Ovary (tissue), 9 donors: ENCODE data around the gene UQCRH. TPM values are rescaled to one million over a fixed set of nuclear protein-coding genes. Genes with fewer than 3 reads are reported as not detected.
A peak's percentile ranks its signal among the peaks of the same experiment; 100 is the strongest.

Experiments
- DNase-seq, 5 donors: peaks; one replicate each; pipeline ENCODE4 v3.0.0-alpha.2; 2019 to 2020
- H3K27ac ChIP-seq, 2 donors: fragments of 200-600 bp; one replicate each; pipeline versions ENCODE4 v1.5.1 to v1.8.0; 2019 to 2022
- H3K27me3 ChIP-seq: fragments of 200-600 bp; one replicate; pipeline ENCODE4 v1.8.0; 2022
- H3K36me3 ChIP-seq: fragments of 200-600 bp; sonication (generic); one replicate; pipeline ENCODE4 v1.5.1; 2019
- H3K4me1 ChIP-seq: one replicate; pipeline ENCODE4 v1.8.1; 2013; ENCODE audit warnings: mild to moderate bottlenecking, moderate library complexity; ENCODE audit not compliant: insufficient read depth
- H3K4me3 ChIP-seq: fragments of 200-600 bp; sonication (generic); one replicate; pipeline ENCODE4 v1.5.1; 2017
- H3K9me3 ChIP-seq, 2 donors: fragments of 200-600 bp in 1 of 2; sonication (generic) in 1 of 2; one replicate each; pipeline versions ENCODE4 v1.5.1 to v1.8.1; 2013 to 2019; ENCODE audit warnings: mild to moderate bottlenecking in 1 of 2, moderate library complexity in 1 of 2
- EP300 ChIP-seq: sonication (generic); formaldehyde crosslinking; IDR thresholded peaks from one replicate; pipeline ENCODE4 v1.6.1; 2017; ENCODE audit warnings: antibody characterized with exemption
- POLR2A ChIP-seq: fragments of 450-650 bp; IDR thresholded peaks from one replicate; pipeline ENCODE4 v1.6.1; 2017; ENCODE audit warnings: antibody characterized with exemption, mild to moderate bottlenecking, moderate library complexity
- WGBS, 3 donors: extraction: QIAGEN DNeasy Blood & Tissue Kit in 1 of 3; methylation state at CpG; one replicate each; pipeline versions ENCODE4 v1.1.5 to v1.1.7; 2013 to 2017; 5-methylcytosine and 5-hydroxymethylcytosine counted together
- intact Hi-C, 4 donors: fragments of 100-400 bp; cut with DNase I; formaldehyde crosslinking; loops; one replicate each; pipeline versions ENCODE4 v1.11.0 to v1.15.1; 2022 to 2023
- polyA plus RNA-seq, 2 donors: library from polyadenylated mRNA; stranded (reverse); fragments of 200-250 nt in 1 of 2; fragments of 350-450 nt in 1 of 2; fragmentation: Illumina TruSeq in 1 of 2; extraction: RNeasy Lipid Tissue Mini Kit (QIAGEN cat#74804) in 1 of 2; gene quantifications; one replicate each; pipeline ENCODE4 v1.2.3, GENCODE V29; 2013 to 2014
- total RNA-seq, 7 donors: library from RNA; depleted of rRNA in 2 of 7; stranded (reverse); fragments of >200 nt in 2 of 7; fragmentation: NEBNext Ultra II Directional in 3 of 7; extraction: Animal tissue kit (Norgen Biotek cat#: 25700) in 3 of 7; gene quantifications; one replicate each; pipeline versions ENCODE4 v1.1.0 to v1.2.4, GENCODE V29; 2016 to 2023
- TF ChIP-seq, protein P1 (sequence below), 3 donors: fragments of 450-650 bp in 2 of 3; fragments of 200-600 bp in 1 of 3; IDR thresholded peaks; one replicate each; pipeline versions ENCODE4 v1.5.1 to v1.8.0; 2016 to 2022; ENCODE audit warnings: antibody characterized with exemption in 3 of 3, mild to moderate bottlenecking in 1 of 3
- donor health status: DM: no; HTN: no; CAD: no; lungs with moderate emphysema.
- donor health status: DM: no; HTN: no; CAD: no.
- donor health status: Bipolar disorder and iron deficiency.
- donor health status: DM: yes; HTN: yes; CAD: no.
- donor health status: DM: no; HTN: no; CAD: no.
- donor health status: DM: yes; HTN: yes; CAD: no.

Gene UQCRH
- total and polyA plus RNA-seq, 9 donors, result 140 to 453 (median 217) TPM

DNA sequence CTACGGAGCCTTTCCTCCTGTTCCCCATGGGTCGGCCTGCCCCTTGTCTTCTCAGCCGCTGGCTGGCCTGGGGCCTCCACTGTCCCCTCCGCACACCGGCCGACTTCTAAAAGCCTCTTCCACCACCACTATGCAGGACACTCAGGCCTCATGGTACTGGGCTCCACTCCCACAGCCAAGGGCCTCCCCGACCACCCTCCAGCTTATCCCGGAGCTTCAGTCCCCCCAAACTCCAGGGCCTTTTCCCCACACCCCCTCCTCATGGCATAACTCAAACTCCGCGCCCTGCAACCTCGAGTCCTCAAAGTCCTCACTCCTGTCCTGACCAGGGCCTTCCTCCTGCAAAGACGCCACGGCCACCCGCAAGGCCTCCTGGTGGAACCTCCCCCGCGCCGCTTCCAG lies 2.1 kb upstream of the UQCRH start:
- peak overlapping the region; percentile 88 for H3K4me3 ChIP-seq
- peak in 2 of 5 donors; percentile 13 to 61 for DNase-seq
- H3K4me1 ChIP-seq, result peaks cover 11% of the 10 kb centered on the region
- TF ChIP-seq POLR2A (no peak), EP300 (no peak)
- TF ChIP-seq, protein P1, sequence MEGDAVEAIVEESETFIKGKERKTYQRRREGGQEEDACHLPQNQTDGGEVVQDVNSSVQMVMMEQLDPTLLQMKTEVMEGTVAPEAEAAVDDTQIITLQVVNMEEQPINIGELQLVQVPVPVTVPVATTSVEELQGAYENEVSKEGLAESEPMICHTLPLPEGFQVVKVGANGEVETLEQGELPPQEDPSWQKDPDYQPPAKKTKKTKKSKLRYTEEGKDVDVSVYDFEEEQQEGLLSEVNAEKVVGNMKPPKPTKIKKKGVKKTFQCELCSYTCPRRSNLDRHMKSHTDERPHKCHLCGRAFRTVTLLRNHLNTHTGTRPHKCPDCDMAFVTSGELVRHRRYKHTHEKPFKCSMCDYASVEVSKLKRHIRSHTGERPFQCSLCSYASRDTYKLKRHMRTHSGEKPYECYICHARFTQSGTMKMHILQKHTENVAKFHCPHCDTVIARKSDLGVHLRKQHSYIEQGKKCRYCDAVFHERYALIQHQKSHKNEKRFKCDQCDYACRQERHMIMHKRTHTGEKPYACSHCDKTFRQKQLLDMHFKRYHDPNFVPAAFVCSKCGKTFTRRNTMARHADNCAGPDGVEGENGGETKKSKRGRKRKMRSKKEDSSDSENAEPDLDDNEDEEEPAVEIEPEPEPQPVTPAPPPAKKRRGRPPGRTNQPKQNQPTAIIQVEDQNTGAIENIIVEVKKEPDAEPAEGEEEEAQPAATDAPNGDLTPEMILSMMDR (IDR thresholded peaks at IDR 0.05), result no peak
- intact Hi-C loops, result loop anchor here in 1 of 4 donors (5.0 kb wide), 1 partner anchor 41 kb away; the partner anchor contains the start of gene NSUN4
- peak overlapping the region; percentile 94 to 97 for H3K27ac ChIP-seq
- H3K36me3 ChIP-seq, result peaks cover 2% of the 10 kb centered on the region
- H3K27me3 ChIP-seq, result no peaks in the 10 kb centered on the region
- H3K9me3 ChIP-seq, result no peaks in the 10 kb centered on the region
- 1 to 3% (median 2%) methylated on average over 17 of the region's 17 CpGs for WGBS, 3 donors

DNA sequence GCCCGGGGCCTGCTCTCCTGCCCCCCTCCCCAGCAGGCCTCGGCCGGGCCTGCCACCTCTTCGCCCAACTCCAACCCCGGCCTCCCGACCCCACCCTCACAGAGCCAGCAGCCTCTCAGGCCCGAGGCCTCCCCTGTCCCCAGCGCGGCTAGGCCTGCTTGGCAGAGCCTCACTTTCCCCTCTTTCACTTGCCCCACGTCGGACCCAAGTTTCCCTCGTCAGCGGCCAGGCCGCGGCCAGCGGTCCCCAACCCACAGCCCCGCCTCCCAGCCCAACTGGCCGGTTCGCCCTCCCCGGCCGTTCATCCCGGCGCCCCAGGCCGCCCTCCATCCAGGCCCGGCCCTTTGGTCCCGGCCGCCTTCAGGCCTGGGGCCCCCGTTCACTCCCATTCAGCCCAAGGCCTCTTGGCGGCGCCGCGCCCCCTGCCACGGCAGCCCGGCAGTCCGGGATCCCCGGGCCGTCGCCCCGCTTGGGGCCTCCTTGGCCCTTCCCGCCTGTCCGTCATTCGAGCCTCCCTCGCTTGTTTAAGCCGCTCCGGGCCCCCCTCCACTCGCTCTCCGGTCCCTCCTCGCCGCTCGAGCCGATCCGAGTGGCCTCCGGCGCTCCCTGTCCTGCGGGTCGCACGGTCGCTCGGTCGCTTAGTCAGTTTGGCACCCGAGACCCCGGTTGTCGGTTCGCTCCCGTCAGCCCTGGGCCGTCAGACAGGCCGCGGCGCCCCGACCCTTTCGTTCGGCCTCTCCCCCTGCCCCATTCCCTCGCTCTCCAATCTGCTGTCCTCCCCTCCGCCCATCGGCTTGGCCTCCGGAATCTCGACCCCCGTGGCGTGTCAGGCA lies 1.5 kb upstream of the UQCRH start:
- Histone ChIP-seq H3K27me3 (no peaks in the 10 kb centered on the region), H3K4me3 (peak overlapping the region; percentile 88), H3K9me3 (no peaks in the 10 kb centered on the region), H3K36me3 (no peaks in the 10 kb centered on the region), H3K4me1 (peaks cover 13% of the 10 kb centered on the region), H3K27ac (peak overlapping the region; percentile 94 to 97)
- DNase-seq, result peak; percentile 53 to 77 (median 68)
- intact Hi-C loops, result loop anchor here in 2 of 4 donors (1.0 to 5.0 kb wide), 2 partner anchors 38 to 40 kb away; partner anchors contain the start of gene NSUN4 (in 2 of the 2)
- TF ChIP-seq EP300 (no peak), POLR2A (no peak)
- TF ChIP-seq, protein P1 (IDR thresholded peaks at IDR 0.05), result no peak
- WGBS, 3 donors, result 0 to 1% (median 1%) methylated on average over 66 to 79 of the region's 79 CpGs

DNA sequence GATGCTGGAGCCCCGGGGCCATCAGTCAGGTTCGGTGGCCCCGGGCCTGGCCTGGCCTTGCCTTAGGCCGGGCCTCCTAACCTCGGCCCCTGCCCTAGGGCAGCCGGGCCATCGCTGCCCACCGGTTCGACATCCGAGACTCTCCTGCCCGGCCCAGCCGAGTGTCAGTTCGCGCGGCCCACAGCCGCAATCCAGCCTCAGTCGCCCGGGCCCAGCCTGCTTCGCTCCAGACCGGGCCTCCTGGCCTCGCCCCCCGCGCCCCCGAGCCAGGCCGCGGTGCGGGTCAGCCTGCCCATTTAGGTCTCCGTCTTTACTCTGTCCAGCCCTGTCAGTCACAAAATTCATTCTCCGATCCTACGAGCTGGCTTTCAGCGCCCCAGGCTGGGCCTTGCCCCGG lies 859 bp upstream of the UQCRH start:
- Histone ChIP-seq H3K9me3 (no peaks in the 10 kb centered on the region), H3K4me1 (peaks cover 13% of the 10 kb centered on the region), H3K36me3 (no peaks in the 10 kb centered on the region), H3K27me3 (no peaks in the 10 kb centered on the region), H3K4me3 (peak overlapping the region; percentile 88), H3K27ac (peak overlapping the region; percentile 94 to 97)
- intact Hi-C loops, result loop anchor here in 2 of 4 donors (1.0 to 5.0 kb wide), 2 partner anchors 38 to 40 kb away; partner anchors contain the start of gene NSUN4 (in 2 of the 2)
- WGBS, 3 donors, result 1% methylated on average over 17 to 32 of the region's 32 CpGs
- peak in 2 of 5 donors; percentile 39 to 40 for DNase-seq
- TF ChIP-seq, protein P1 (IDR thresholded peaks at IDR 0.05), result no peak
- TF ChIP-seq POLR2A (no peak), EP300 (no peak)

DNA sequence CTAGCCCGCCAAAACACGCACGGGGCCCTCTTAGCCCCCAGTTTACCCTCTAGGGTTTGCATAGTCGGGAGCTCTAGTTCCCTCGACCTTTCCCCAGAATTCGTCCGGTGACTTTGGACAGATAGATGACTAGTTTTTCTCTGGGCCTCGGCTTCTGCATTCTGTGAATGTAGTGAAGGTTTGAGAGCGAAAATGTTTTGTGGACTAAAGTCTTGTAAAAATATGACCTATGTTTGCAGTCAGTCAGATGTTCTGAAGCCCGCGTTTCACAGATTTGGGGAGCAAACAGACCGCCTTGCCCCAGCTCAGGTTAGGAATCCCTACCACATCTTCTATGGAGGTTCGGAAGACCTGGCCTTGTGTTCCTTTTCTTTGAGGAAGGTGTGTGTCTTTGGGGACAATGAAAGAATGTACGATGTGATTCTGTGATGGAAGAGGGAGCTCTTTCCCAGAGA lies 401 bp downstream of the UQCRH start:
- Histone ChIP-seq H3K4me1 (peaks cover 13% of the 10 kb centered on the region), H3K4me3 (peak overlapping the region; percentile 88), H3K9me3 (no peaks in the 10 kb centered on the region), H3K27me3 (no peaks in the 10 kb centered on the region), H3K36me3 (no peaks in the 10 kb centered on the region), H3K27ac (peak overlapping the region in 1 of 2 donors; percentile 97)
- 0% methylated on average over 12 to 14 of the region's 14 CpGs for WGBS, 3 donors
- no peak for TF ChIP-seq POLR2A
- TF ChIP-seq, protein P1 (IDR thresholded peaks at IDR 0.05), result no peak
- TF ChIP-seq EP300, result no peak
- intact Hi-C loops, result loop anchor here in 1 of 4 donors (5.0 kb wide), 1 partner anchor 38 kb away; the partner anchor contains the start of gene NSUN4
- no peak for DNase-seq
